K562 (cell line): ENCODE data around the gene AIFM1. TPM values are rescaled to one million over a fixed set of nuclear protein-coding genes. Genes with fewer than 3 reads are reported as not detected.

Experiments
- ATAC-seq: fragments of 200-7000 bp; cut with Tn5 transposase; 3 replicates; pipeline ENCODE4 v1.9.1; 2020; ENCODE audit warnings: moderate library complexity
- BruUV-seq: library from RNA; stranded (reverse); fragments of 400-500 nt; replicated peaks from 2 replicates; lab custom pipeline; 2021; lab: Mats Ljungman, UMichigan
- CTCF ChIA-PET: fragments of 300-600 bp; formaldehyde crosslinking; extraction: SDS; loops from one replicate; lab custom pipeline; 2021; ENCODE audit warnings: low intra/inter-chr PET ratio; lab: Yijun Ruan, JAX
- POLR2A ChIA-PET: fragments of 300-600, 350-650 bp; sonication (Branson Sonifier 250); formaldehyde crosslinking; extraction: SDS; loops from one replicate; lab custom pipeline; 2021; ENCODE audit warnings: antibody characterized with exemption, inconsistent platforms; lab: Yijun Ruan, JAX
- DNase-seq, 4 experiments: peaks; one replicate each; pipeline versions ENCODE4 v3.0.0 to v3.0.0-alpha.2; 2011 to 2018; ENCODE audit warnings: low spot score in 3 of 4, mixed read lengths in 3 of 4; ENCODE audit errors: extremely low read depth in 1 of 4
- FAIRE-seq: peaks from 2 replicates; lab custom pipeline; 2011; peaks lifted over from hg19 to GRCh38; lab: Jason Lieb, UNC
- H2AFZ ChIP-seq: 2 replicates; pipeline ENCODE4 v1.6.0; 2011; ENCODE audit warnings: low read depth, low read length, control low read depth, inconsistent platforms
- H3K27ac ChIP-seq: fragments of 200-600 bp; 3 replicates; pipeline ENCODE4 v1.8.0; 2011; ENCODE audit warnings: low read depth, mild to moderate bottlenecking, control low read depth, inconsistent platforms, low read length, moderate library complexity, mixed read lengths; ENCODE audit errors: extremely low read depth
- H3K27me3 ChIP-seq, 2 experiments: fragments of 300-600 bp in 1 of 2; 2 replicates in 1 of 2; 3 replicates in 1 of 2; pipeline versions ENCODE4 v1.6.0 to v1.8.0; 2011; ENCODE audit warnings: inconsistent platforms in 2 of 2, low read length in 2 of 2, mild to moderate bottlenecking in 1 of 2, mixed read lengths in 1 of 2, moderate library complexity in 1 of 2; ENCODE audit not compliant: control insufficient read depth in 2 of 2, insufficient read depth in 2 of 2
- H3K36me3 ChIP-seq: fragments of 300-600 bp; 3 replicates; pipeline ENCODE4 v1.8.0; 2011; ENCODE audit warnings: mild to moderate bottlenecking, low read length, inconsistent platforms; ENCODE audit not compliant: control insufficient read depth, insufficient read depth
- H3K4me1 ChIP-seq, 2 experiments: fragments of 200-600 bp in 1 of 2; replicated peaks in 1 of 2; 2 replicates in 1 of 2; 3 replicates in 1 of 2; pipeline versions ENCODE4 v1.5.1 to v1.8.0; 2011; ENCODE audit warnings: inconsistent platforms in 2 of 2, low read length in 2 of 2, mild to moderate bottlenecking in 1 of 2, mixed read lengths in 1 of 2, moderate library complexity in 1 of 2; ENCODE audit not compliant: control insufficient read depth in 2 of 2, insufficient read depth in 2 of 2
- H3K4me2 ChIP-seq: 2 replicates; pipeline ENCODE4 v1.6.1; 2011; ENCODE audit warnings: low read length, control low read depth, inconsistent platforms, mixed read lengths; ENCODE audit not compliant: insufficient read depth
- H3K4me3 ChIP-seq: fragments of 200-600 bp; sonication (generic), shearing (Covaris generic); 2 replicates; pipeline ENCODE4 v1.5.1; 2016; ENCODE audit warnings: control low read depth, inconsistent platforms
- H3K79me2 ChIP-seq: fragments of 200-600 bp; 3 replicates; pipeline ENCODE4 v1.8.0; 2011; ENCODE audit warnings: low read length, inconsistent platforms; ENCODE audit not compliant: control insufficient read depth, insufficient read depth
- H3K9ac ChIP-seq, 2 experiments: 2 replicates each; pipeline versions ENCODE4 v1.6.0 to v1.6.1; 2011; ENCODE audit warnings: low read depth in 2 of 2, low read length in 2 of 2, control low read depth in 1 of 2, inconsistent platforms in 1 of 2, mild to moderate bottlenecking in 1 of 2, mixed read lengths in 1 of 2; ENCODE audit not compliant: insufficient read depth in 1 of 2
- H3K9me1 ChIP-seq: one replicate; pipeline ENCODE4 v1.6.0; 2011; ENCODE audit warnings: inconsistent platforms, mild to moderate bottlenecking, low read length, moderate library complexity; ENCODE audit not compliant: control insufficient read depth, insufficient read depth
- H3K9me3 ChIP-seq: replicated peaks from 2 replicates; pipeline ENCODE4 v1.5.1; 2011; ENCODE audit warnings: low read depth, low read length, inconsistent platforms; ENCODE audit not compliant: control insufficient read depth, insufficient read depth
- H4K20me1 ChIP-seq: replicated peaks from 2 replicates; pipeline ENCODE4 v1.6.1; 2011; ENCODE audit warnings: low read length, inconsistent platforms, mixed read lengths; ENCODE audit not compliant: control insufficient read depth, insufficient read depth
- SAFB2 ChIP-seq: fragments of 200-400 bp; formaldehyde crosslinking; IDR thresholded peaks from 2 replicates; pipeline ENCODE4 v1.6.1; 2018; ENCODE audit warnings: borderline replicate concordance, low read length, low read depth, moderate library complexity; ENCODE audit not compliant: severe bottlenecking
- ZFP36 ChIP-seq: fragments of 150-350 bp; IDR thresholded peaks from 2 replicates; pipeline ENCODE4 v1.6.1; 2018; ENCODE audit warnings: low read length, low read depth; ENCODE audit not compliant: partially characterized antibody
- WGBS: fragments of 100-300 bp; shearing (Covaris generic); methylation state at CpG from one replicate; pipeline ENCODE4 v1.1.6; 2016; ENCODE audit warnings: low coverage, mixed read lengths; ENCODE audit not compliant: insufficient coverage; ENCODE audit errors: missing lambda C conversion rate; 5-methylcytosine and 5-hydroxymethylcytosine counted together
- in situ Hi-C: fragments of 300-500 bp; cut with MboI; formaldehyde crosslinking; loops from 4 replicates; pipeline ENCODE4 v1.15.0; 2018; ENCODE audit warnings: inconsistent platforms, mixed read lengths
- intact Hi-C: fragments of 100-400 bp; cut with micrococcal nuclease; formaldehyde crosslinking; loops from 2 replicates; pipeline ENCODE4 v1.14.2; 2022
- polyA plus RNA-seq, 8 experiments: library from polyadenylated mRNA; depleted of rRNA in 4 of 8; stranded (reverse) in 5 of 8; unstranded in 3 of 8; fragments of >200 nt; fragmentation: Nextera tagmentation in 2 of 8; fragmentation: Illumina TruSeq in 1 of 8; extraction: Ambion mirVana in 2 of 8; extraction: Trizol in 1 of 8; gene quantifications; 2 replicates each; pipeline versions ENCODE4 v1.2.1 to v1.2.3, GENCODE V29; 2011 to 2014; ENCODE audit warnings: inconsistent platforms in 1 of 8, missing spikeins in 1 of 8
- total RNA-seq, 7 experiments: library from RNA; depleted of rRNA in 6 of 7; stranded (reverse); fragments of >200 nt in 6 of 7; fragmentation: Illumina TruSeq in 2 of 7; extraction: Trizol in 2 of 7; gene quantifications; 2 replicates each; pipeline versions ENCODE4 v1.2.1 to v1.2.3, GENCODE V29; 2011 to 2021; ENCODE audit warnings: low replicate concordance in 1 of 7
- TF ChIP-seq, protein P1 (sequence below): IDR thresholded peaks from 3 replicates; pipeline ENCODE4 v1.6.1; 2011; ENCODE audit warnings: borderline replicate concordance, mild to moderate bottlenecking; ENCODE audit not compliant: insufficient read length, insufficient read depth
- TF ChIP-seq, protein P2 (sequence below): fragments of 450-650 bp; formaldehyde crosslinking; IDR thresholded peaks from 2 replicates; pipeline ENCODE4 v1.4.0; 2022; ENCODE audit warnings: mild to moderate bottlenecking, moderate library complexity
- TF ChIP-seq, protein P3 (sequence below), 2 experiments: fragments of 200-800 bp in 1 of 2; sonication (Bioruptor generic) in 1 of 2; sonication (generic) in 1 of 2; formaldehyde crosslinking in 1 of 2; IDR thresholded peaks in 1 of 2; conservative IDR thresholded peaks in 1 of 2; 2 replicates each; pipeline versions ENCODE4 v1.5.0 to v1.6.1; 2016 to 2020; ENCODE audit warnings: missing compliant biosample characterization in 1 of 2, missing genetic modification characterization in 1 of 2, missing genetic modification reagents in 1 of 2
- TF ChIP-seq, protein P4 (sequence below): fragments of 150-350 bp; conservative IDR thresholded peaks from 2 replicates; pipeline ENCODE4 v1.6.1; 2014; ENCODE audit warnings: low read length

Gene AIFM1
- total and polyA plus RNA-seq, 9 of the 15 experiments (the other 6 are each of a cell fraction or from before 2014, with no cell fraction given) = 51.0 to 117 (median 91.2) TPM

DNA sequence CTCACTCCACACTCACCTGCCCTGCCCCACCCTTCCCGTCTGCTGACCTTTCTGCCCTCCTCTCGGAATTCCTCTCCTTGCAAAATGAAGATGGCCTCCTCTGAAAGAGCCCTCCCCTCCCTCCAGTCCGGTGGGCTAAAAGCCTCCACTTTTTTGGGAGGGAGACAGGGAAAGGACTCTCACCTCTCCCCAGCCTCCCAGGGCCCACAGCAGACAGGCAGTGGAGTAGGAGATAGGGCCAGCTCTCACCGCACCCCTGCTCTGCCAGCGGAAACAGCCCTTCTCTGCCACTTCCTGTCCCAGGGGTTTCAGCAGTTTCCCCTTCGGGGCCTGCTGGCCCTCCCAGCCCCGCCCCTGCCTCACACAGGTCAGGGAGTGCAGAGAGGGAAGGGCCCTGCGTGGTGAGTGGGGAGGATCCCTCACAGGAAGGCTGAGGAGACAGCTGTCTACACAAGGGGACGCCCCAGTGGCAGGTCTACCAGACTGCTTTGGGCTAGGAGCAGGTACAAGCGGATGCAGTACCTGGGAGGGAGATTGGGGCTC is 73.6 kb downstream of the AIFM1 start:
- H3K9ac ChIP-seq = peak overlapping the region; percentile 43 to 85
- in situ Hi-C loops = no loop called here
- WGBS = 3% methylated on average over 7 of the region's 10 CpGs
- H3K9me3 ChIP-seq = no peaks in the 10 kb centered on the region
- H3K4me2 ChIP-seq = peak overlapping the region; percentile 68
- peaks cover 36 to 37% of the 10 kb centered on the region in 2 experiments for H3K4me1 ChIP-seq
- BruUV-seq = no TSS peak
- POLR2A ChIA-PET = interaction anchor here (0.6 to 0.9 kb wide), 2 partner anchors 45 to 813 kb away, joined by 3 to 4 read pairs; no protein-coding TSS in a partner anchor
- CTCF ChIA-PET = no interaction called here
- DNase-seq (peak; percentile 72 to 88 (median 80)), ATAC-seq (peak; percentile 96), FAIRE-seq (peak; percentile 57)
- intact Hi-C loops = no loop called here
- H3K4me3 ChIP-seq = no peak overlapping the region; the same call in 1 of the 2 replicates
- peaks cover 81% of the 10 kb centered on the region for H3K79me2 ChIP-seq
- peaks cover 3% of the 10 kb centered on the region for H4K20me1 ChIP-seq
- H2AFZ ChIP-seq = peak overlapping the region; percentile 43; the same call in 1 of the 2 replicates
- no peaks in the 10 kb centered on the region for H3K9me1 ChIP-seq
- H3K36me3 ChIP-seq = peaks cover 14% of the 10 kb centered on the region; the same call in 1 of the 3 replicates
- H3K27me3 ChIP-seq = no peaks in the 10 kb centered on the region
- peak overlapping the region; percentile 74 for H3K27ac ChIP-seq
- TF ChIP-seq ZFP36 = no peak
- TF ChIP-seq, protein P1, sequence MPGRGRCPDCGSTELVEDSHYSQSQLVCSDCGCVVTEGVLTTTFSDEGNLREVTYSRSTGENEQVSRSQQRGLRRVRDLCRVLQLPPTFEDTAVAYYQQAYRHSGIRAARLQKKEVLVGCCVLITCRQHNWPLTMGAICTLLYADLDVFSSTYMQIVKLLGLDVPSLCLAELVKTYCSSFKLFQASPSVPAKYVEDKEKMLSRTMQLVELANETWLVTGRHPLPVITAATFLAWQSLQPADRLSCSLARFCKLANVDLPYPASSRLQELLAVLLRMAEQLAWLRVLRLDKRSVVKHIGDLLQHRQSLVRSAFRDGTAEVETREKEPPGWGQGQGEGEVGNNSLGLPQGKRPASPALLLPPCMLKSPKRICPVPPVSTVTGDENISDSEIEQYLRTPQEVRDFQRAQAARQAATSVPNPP = no peak
- TF ChIP-seq, protein P2, sequence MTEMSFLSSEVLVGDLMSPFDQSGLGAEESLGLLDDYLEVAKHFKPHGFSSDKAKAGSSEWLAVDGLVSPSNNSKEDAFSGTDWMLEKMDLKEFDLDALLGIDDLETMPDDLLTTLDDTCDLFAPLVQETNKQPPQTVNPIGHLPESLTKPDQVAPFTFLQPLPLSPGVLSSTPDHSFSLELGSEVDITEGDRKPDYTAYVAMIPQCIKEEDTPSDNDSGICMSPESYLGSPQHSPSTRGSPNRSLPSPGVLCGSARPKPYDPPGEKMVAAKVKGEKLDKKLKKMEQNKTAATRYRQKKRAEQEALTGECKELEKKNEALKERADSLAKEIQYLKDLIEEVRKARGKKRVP (CRISPR knock-in tag) = no peak
- TF ChIP-seq, protein P3, sequence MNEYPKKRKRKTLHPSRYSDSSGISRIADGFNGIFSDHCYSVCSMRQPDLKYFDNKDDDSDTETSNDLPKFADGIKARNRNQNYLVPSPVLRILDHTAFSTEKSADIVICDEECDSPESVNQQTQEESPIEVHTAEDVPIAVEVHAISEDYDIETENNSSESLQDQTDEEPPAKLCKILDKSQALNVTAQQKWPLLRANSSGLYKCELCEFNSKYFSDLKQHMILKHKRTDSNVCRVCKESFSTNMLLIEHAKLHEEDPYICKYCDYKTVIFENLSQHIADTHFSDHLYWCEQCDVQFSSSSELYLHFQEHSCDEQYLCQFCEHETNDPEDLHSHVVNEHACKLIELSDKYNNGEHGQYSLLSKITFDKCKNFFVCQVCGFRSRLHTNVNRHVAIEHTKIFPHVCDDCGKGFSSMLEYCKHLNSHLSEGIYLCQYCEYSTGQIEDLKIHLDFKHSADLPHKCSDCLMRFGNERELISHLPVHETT (CRISPR knock-in tag; conservative IDR thresholded peaks at IDR 0.05 in 1 of 2, IDR thresholded peaks at IDR 0.05 in 1 of 2) = no peak
- TF ChIP-seq, protein P4, sequence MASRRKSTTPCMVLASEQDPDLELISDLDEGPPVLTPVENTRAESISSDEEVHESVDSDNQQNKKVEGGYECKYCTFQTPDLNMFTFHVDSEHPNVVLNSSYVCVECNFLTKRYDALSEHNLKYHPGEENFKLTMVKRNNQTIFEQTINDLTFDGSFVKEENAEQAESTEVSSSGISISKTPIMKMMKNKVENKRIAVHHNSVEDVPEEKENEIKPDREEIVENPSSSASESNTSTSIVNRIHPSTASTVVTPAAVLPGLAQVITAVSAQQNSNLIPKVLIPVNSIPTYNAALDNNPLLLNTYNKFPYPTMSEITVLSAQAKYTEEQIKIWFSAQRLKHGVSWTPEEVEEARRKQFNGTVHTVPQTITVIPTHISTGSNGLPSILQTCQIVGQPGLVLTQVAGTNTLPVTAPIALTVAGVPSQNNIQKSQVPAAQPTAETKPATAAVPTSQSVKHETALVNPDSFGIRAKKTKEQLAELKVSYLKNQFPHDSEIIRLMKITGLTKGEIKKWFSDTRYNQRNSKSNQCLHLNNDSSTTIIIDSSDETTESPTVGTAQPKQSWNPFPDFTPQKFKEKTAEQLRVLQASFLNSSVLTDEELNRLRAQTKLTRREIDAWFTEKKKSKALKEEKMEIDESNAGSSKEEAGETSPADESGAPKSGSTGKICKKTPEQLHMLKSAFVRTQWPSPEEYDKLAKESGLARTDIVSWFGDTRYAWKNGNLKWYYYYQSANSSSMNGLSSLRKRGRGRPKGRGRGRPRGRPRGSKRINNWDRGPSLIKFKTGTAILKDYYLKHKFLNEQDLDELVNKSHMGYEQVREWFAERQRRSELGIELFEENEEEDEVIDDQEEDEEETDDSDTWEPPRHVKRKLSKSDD = no peak
- TF ChIP-seq SAFB2 = no peak
